Measurements from ENCODE around the gene TTC28.

Gene TTC28

DNA sequence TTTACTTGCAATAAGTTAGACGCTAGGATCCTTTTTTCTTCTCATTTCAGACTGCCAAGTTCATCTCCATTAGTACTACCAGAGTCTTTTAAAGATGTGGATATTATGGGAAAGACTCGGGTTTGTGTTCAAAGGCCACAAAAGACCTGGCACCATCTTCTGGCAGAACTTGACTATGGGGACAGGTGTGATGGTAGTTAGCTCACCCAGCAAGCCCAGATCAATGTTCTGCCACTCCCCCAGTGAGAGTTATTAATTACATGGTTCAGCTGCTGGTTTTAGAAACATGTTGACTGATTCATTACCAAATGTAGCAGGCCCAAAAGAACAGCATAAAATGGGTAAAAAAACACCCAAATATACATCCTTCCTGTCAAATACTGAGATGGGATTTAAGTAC lies 427.1 kb downstream of the TTC28 start:
- no peak for DNase-seq

DNA sequence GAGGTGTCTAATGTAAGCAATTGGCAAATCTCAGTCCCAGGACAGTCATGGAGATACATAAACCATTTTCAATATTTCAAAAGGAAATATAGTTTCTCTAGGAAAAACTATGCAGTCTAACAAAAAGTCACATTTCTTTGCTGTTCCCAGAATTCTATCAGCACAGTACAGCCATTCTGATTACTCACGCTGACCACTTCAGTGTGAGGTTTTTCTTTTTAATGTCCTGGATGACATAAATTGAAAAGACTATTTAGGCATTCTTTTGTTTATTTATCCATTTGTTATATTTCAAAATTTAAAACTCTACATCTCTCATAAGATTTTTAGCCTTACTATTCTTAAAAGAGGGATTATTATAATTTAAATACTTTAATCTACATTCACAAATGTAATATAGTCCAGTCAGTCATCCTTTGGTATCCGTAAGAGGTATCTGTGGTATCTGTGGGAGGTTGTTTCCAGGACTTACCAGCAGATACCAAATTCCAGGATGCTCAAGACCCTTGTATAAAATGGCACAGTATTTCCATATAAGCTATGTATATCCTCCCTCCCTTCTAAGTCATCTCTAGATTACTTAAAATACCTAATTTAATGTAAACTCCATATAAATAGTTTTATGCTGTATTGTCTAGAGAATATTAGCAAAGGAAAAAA lies 429.5 kb downstream of the TTC28 start:
- no peak for DNase-seq

DNA sequence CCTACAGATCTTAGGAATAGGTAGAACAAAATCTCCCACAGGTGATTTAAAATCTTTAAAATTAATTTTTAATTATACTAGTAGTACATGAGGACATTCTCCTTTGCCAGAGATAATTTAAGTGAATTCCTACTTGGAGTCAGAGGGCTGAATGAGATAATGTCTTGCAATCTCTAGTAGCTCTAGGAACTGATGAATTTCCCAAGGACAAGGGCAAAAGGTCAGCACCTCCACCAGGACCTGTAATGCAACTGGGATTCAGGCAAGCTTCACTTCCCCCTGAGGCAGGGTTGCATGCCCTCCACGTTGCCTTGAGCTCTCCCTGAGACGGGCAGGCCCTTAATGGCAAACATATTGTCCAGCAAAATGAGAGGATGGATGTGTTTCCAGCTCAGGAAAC lies 430.2 kb downstream of the TTC28 start:
- DNase-seq, result no peak

DNA sequence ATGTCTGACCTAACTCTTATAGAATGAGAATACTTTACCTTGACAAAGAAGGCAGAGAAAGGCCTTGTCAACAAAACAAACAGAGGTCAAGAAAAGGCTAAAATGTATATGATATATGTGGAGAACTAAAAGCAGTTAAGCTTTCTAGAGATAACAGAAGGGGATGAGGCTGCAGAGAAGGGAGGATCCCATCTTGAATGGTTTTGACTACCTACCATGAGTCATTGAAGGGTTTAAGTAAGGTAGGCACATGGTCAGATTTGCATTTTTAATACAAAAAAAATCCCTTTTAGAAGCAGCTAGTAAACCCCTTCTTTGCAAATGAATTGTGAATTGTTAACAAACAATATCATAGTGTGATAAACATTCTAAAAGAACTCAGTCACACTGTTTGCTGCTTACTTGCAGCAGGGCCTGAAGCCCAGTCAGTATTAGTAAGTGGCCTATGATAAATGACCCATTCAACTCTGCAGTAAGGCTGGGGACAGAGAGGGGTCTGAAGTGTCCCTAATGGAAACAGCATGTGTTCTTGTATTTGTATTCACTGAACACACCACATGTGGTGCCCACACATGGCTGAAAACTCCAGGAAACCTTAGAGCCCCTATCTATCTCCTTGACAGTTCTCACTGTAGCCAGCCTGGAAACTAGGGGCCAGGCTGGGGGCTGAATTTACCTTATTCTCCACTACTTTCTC lies 431.8 kb downstream of the TTC28 start:
- DNase-seq, result no peak

DNA sequence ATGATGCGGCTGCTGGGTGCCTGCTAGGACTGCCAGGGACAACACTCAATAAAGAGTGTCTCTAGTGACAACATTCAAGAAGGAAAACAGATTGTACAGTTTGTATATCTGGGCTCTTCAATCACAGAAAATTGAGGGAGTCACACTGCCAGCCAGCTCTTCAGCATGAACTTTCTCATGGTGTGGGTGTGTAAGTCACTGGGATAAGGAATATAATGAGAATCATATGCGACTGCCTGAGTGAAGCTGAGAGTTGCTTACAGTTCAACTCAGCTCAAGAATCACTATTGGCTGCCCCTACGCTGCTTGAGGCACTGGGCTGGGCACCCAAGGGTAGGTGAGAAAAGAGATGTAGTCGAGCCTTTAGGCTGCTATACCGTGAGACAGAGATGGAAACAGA lies 432.5 kb downstream of the TTC28 start:
- DNase-seq, result no peak

DNA sequence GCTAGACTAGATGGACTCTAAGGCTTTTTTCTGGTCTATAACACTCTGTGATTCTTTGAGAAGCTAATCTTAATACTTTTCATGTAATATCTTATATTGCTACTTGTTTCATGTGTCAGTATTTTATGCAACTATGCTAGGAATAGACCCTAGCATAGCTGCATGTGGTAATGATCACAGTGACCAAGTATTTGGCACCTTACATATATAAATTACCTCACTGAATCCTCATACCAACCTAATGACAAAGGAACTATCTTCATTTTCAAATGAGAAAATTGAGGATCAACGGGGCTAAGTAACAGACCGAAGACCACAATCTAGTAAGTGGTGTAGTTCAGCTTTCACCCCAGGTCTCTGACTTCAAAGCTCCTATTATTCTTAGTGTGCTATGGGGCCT lies 433.2 kb downstream of the TTC28 start:
- DNase-seq, result no peak

DNA sequence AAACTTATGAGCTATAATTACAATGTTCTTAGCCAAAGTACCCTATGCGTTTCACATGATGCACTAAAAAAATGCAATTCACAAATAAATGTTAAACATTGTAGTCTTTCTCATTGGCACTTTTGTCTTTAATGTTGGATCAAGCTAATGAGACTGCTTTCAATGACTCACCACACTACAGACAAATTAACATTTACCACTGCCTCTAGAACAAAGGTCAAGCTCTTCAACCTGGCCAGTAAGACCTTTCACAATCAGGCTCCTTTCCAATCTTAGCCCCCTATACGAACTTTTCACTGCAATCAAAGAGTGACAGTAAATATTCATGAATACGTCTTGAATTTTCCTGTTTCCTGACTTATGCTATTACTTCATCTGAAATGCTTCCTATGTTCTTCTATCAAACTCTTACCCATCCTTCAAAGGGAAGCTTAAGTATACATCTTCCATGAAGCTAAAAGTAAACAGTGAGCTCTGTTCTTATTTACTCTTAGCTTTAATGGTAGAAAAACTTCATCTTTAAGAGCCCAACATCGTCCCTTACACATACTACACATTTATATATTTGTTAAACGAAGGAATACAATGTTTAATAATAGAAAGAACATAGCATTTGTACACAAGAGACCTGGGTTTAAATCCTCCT lies 433.9 kb downstream of the TTC28 start:
- no peak for DNase-seq

DNA sequence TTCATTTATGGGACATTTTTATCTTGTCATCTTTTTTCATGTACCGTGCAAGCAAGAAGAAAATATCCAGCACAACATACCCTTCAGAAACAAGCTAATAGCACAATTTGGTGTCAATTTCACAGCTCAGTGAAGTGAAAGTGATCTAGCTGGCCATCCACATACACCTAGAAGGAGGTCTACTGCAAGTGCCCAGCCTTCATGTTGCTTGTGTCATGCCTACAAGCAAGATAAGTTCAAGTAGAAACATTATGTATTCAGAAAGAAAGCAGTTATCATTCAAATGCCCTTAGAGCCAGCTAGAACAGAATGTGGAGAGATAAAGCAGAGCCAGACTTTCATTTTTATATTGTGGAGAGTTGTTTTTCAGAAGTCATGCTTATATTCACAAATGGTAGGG lies 434.9 kb downstream of the TTC28 start:
- DNase-seq, result no peak

DNA sequence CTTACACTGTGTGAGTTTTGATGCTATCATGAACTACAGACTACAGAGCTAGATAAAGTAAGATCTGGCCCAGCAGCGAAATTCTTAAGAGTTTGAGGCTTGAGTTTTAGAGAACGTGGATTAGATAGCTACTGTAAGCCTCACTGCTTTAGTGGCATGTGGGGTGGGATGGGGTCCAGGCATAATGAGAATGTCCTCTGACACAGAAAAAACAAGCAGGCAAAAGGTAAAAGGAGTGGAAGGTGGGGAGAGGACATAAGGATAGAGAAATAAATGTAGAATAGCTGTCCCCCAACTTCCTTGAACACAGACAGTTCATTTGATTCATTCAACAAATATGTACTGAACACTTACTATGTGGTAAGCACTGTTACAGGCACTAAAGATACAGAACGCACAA lies 436.1 kb downstream of the TTC28 start:
- DNase-seq, result no peak

DNA sequence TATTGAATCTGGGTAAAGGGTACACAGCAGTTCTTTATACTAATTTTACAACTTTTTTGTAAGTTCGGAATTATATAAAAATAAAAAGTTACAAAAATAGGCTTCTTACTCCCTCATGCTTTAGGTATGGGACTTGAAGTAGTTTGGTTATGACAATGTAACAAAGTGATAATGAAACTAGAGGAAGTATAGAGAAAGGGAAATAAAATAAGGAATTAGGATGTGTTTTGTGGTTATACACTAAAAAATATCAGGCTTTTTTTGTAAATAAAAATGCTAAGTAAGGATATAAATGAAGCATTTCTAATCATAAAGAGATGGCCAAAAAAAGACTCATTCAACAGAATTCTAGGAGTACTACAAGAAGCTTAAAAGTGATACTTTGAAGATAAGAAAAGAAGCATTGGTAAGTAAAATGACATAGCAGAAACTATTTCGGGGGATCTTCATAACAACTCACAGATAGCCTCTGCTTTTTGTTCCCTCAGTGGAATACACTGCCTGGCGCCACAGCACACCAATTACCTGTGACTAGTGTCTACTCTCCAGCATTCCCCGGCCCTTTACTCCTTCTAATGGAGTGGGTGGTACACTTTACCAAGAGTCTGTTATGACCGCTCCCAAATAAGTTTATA lies 437.9 kb downstream of the TTC28 start:
- DNase-seq, result no peak

DNA sequence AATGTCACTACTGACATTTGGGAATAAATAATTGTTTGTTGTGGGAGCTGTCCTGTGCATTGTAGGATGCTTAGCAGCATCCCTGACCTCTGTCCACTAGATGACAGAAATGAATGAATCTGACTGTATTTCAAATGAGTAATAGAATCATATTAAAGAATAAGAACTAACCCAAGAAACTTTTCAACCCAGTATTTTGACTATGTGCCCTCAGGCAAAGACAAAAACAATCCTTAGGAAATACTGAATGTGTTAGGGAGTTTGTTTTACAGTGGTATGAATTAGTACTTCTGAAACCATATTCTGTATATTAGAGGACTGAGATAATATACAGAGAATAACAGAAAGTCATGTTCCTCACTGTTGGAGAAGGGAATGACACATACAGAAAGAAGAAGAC lies 439.7 kb downstream of the TTC28 start:
- DNase-seq, result no peak

DNA sequence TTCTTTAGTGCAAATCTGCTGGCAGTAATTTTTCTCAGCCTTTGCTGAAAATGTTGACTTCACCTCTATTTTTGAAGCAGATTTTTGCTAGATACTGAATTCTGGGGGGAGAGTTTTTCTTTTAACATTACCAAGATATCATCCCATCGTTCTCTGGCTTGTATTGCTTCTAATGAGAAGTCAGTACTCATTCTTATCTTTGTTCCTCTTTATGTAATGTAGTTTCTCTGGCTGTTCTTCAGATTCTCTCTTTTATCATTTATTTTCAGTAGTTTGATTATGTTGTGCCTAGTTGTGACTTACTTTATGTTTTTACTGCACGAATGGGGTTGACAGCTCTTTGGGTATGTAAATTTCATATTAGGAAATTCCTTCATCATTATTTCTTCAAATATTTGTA lies 441.9 kb downstream of the TTC28 start:
- DNase-seq, result no peak

DNA sequence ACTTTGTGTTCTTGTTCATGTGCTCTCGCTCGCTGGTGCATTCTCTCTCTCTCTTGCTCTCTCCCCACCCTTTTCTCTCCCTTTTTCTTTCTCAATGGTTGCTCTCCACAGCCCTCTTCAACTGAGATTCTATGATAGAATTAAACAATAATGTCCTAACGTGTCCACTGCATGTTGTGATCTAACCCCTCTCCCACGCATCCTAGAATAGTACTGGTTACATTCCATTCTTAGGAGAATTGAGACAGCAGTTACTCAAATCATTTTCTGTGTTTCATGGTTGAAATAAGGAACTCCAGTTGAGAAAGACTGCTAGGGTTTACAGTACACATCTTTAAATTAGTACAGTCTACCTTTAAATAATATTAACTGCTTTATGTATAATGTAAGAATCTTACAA lies 442.5 kb downstream of the TTC28 start:
- DNase-seq, result no peak

DNA sequence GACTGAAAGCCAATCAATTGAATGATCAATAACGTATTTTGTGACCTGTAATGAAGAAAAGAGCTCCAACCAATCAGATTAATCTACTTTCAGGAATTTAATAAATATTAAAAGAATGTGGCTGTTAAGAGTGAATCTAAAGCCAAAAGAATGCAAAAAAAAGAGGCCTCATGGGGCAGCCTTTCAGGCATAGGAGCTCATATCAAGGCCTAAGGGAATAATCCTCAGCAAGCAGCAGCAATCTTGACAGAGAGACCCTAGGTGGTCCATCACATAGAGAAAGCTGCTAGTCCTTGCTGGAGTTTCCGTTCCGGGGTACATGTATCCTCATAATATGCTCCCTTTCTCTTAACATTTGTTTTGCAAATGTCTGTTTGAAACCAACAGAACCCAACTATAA lies 447.4 kb downstream of the TTC28 start:
- DNase-seq, result no peak

DNA sequence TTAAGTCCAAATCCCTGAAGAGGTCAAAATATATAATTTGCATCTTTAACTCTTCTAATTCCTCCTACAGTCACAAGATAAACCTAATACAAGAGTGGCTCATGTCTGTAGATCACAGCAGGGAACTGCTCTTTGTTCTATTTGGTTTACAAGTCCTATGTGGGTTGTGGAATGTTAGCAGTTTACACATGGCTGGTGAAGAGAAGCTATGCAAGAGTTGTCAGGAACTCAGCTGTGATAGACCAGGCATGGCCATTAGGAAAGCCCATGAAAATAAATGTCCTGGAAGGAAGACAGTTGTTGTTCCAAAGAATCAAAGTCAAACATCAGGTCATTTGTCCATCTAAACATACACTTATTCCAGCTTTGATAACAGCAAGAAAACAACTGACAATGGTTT lies 448.2 kb downstream of the TTC28 start:
- no peak for DNase-seq

DNA sequence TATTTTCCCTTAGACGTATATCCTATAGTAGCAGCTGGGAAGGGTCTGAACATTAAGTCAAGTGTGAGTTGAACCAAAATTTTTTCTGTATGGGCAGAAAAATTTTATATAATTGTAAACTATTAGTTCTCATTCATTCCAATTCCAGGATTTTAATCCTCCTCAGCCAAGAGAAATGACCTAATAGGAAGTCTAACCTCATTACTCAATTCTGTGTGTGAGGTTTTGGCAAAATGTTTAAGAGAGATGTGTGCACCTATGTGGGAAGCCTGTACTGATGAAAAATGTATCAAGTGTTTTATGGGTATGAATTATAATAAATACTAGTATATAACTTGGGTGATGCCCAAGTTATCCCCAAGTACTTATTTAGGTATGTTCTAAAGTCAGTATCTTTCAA lies 449.0 kb downstream of the TTC28 start:
- DNase-seq, result no peak

DNA sequence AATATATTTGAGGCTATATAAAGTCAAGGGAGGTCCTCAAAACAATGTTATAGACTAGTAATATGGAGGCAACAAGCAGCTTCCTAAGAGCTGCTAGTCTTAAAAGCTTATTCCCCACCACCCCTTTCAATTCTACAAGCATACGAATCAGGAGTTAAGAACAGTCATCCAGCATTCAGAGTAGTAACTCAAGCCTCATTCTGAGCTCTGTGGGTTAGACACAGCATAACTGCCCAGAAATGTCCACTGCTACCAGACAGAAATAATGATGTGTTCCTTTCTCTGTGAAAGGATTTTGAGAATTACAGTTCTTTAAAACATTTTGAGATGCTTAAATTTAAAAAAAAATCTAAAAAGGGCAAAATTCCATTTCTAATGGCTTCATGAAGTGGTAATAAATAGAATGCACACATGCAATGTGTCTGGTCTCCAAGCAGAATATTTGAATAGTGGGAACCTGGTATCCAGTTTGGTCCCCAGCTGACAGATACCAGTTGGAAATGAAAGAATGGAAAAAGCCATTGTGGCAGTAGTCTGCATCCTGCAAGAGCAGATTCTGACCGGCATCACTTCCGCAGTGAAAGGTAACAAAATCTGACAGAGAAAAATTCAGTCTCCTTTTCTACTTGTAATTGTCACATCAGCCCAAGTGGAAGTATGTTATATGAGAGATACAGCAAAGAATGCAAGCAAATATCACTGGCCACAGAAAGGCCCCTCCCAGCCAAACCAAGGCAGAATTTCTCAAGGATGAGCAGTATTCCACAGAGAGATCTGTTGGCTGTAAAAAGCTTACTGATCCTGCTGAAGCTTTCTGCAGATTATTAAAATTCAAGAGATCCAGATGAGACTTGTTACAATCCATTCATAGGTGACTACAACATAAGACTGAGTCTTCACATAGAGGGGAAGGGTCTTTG lies 449.8 kb downstream of the TTC28 start:
- no peak for DNase-seq

DNA sequence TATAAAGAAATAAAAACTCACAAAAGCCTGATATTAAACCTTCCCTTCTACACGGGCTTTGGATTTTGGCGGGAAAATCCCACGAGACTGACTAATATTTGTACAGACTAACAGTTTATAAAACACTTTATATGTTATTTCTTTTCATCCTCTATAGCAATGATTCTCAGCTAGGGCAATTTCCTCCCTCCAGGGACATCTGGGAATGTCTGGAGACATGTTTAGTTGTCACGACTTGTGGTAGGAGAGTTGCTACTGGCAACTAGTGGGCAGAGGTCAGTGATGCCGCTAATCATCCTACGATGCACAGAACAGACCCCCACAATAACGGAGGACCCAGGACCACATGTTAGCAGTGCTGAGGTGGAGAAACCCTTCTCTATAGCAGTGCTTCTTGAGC lies 455.8 kb downstream of the TTC28 start:
- DNase-seq, result no peak

DNA sequence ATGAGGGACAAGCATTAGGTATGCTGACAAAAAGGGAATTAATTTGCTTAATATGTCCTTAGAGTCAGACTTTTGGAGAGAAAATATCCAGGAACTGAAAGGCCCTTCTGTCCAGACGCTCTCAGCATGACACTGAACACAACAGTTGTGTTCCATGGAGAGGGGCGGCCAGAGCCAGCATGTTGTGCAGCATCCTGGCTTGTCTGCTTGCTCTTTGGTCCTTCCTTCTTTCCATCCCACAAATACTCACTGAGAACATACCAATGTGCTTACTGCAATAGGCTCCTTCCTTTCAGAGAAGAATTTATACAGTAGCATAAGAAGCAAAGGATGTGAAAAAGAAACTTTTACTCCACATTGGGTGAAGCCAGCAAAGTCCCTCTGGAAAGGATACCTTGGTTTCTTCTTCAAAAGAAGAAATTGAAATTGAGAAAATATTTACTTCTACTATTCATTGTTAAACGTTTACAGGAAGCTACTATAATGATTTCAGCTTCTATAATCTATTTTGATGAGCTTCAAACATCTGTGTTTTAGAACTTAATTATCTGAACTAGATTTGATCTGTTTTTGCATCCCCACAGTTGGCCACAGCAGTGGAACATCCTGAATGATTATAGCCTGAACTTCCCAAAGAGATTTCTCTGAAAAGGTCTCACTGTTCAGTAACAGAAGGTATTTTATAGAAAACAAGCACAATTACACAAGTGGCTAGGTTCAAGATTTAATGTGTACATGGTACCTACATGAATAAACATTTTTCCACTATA lies 456.5 kb downstream of the TTC28 start:
- DNase-seq, result no peak

DNA sequence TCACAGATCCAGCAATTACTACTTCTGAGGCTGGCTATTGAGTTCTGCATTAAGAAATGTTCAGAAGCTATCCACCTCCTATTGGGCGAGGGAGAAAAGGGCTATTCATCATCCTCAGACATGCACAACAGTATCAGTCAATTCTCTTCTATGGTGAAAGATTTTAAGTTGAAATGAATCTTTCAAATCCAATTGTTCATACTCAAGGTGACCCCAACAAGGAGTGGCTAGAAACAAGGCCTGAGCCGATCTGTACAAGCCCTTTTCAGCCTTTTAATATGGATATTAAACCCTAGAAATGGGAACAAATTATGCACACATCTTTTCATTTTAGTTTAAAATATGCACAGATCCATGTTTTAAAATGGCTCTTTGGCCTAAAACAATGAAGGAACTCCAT lies 457.1 kb downstream of the TTC28 start:
- DNase-seq, result no peak

DNA sequence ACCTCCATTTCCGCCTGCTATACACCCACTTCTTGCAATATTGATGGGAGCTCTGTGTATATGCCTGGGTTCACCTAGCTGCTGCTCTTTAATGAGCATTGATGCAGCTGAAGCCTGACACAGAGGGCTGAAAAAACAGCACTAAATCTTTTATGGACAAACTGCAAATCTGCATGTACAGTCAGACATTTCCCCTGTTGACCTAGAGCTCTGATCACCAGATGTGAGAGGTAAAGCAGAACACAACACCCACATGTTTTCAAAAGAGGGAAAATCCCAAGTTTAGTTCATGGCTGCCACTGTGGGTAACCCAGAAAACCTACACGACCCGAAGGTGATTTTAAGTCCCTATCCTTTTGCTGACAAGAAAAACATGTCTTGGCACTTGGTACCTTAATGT lies 457.6 kb downstream of the TTC28 start:
- DNase-seq, result no peak

Data from CD4-positive, alpha-beta T cell treated with Interleukin-10 for 1 hour (primary cell).